GM21528 (cell line): ENCODE measurements around the gene PTPN22.

Experiments
- ATAC-seq: cut with Tn5 transposase; IDR thresholded peaks from one replicate; pipeline ENCODE4 v1.9.1; 2021; ENCODE audit warnings: mild to moderate bottlenecking, moderate library complexity; ENCODE audit not compliant: unreplicated experiment, low FRiP score

The PTPN22 gene

DNA sequence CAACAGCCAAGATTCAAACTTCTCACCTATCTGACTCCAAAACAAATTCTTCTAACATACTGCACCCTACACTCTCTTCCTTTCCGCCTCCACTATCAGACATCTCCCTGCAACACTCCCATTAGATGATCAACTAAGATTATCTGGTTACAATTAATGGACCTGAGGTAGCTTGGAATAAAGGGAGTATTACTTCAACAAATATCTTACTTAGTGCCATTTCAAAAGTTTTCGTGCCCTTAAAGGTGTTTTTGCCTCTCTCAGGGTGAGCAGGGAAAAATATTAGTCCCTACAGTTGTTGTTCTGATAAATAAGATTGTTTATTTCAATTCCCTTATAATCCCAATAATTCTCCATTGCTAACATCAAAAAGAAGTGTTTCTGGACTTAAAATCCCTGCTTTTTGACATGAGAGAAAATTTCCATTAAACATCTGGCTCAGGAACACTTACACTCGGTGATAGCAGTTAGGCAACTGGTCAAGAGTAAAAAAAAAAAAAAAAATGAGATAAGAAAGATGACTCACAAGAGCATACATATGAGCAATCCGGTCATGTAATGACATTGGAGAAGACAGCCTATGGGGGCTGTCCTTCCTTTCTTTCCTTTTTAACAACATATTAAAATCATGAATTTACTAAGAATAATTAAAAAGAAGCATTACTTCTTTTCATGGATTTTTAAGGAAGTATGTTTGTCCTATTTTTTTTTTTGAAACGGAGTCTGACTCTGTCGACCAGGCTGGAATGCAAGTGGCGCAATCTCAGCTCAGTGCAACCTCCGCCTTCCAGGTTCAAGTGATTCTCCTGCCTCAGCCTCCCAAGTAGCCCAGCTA is 66.9 kb downstream of the PTPN22 start:
- no peak for ATAC-seq

DNA sequence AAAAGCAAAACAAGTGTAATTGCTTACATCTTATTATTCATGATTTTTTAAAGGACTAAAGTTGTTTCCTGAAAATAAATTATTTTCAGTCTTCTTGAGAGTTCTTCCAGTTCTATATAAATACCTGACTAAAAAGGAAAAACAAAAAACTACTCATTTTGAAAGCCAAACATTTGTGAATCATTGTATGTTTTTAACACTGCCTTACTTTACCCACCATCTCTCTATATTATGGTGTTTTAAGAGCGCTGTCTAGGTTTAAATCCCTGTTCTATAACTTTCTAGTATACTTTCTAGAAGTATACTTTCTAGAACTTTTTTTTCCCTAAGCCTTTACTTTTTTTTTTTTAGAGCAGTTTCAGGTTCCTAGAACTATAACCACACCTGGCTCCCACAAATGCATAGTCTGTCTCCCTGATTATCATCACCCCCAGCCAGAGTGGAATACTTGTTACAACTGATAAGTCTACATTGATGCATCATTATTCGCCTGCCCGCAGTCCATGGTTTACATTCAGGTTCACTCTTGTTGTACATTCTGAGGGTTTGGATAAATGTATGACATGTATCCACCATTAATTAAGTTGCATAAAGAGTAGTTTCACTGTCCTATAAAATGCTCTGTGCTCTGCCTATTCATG is 69.0 kb downstream of the PTPN22 start:
- ATAC-seq: no peak

DNA sequence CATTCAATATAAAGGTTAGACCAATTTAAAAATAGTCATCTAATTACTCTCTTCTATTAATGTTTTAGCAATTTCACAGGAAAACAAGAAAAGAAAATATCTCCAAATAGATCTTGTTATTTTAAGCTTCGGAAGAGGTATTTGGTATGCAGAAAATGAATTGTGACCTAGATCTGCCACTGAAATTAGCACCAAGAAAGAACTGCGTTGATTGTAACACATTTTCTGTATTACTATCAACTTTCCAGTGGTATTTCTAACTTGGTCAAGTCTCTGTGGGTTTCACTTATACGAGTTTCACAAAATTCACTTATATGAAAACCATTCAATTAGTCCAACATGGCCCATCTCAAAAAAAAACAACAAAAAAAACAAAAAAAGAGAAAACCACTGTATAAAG is 71.0 kb downstream of the PTPN22 start:
- ATAC-seq: no peak

DNA sequence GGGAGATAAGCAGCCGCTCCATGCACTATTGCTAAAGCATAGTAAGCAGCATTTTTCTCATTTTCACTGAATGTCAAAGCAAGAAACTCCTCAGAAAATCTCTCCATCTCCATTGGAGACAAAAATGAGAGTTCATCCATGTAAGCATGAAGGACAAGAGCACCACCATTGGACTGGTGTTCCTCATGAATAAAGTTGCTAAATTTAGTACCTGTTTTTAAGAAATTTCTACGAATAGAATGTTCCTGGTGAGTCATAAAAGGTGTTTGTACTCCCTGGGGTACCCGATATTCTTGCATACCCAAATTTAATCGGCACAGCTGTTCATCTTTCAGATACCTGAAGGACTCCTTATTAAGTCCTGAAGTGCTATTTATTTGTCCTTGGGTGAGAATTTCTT is 74.0 kb downstream of the PTPN22 start:
- no peak for ATAC-seq

DNA sequence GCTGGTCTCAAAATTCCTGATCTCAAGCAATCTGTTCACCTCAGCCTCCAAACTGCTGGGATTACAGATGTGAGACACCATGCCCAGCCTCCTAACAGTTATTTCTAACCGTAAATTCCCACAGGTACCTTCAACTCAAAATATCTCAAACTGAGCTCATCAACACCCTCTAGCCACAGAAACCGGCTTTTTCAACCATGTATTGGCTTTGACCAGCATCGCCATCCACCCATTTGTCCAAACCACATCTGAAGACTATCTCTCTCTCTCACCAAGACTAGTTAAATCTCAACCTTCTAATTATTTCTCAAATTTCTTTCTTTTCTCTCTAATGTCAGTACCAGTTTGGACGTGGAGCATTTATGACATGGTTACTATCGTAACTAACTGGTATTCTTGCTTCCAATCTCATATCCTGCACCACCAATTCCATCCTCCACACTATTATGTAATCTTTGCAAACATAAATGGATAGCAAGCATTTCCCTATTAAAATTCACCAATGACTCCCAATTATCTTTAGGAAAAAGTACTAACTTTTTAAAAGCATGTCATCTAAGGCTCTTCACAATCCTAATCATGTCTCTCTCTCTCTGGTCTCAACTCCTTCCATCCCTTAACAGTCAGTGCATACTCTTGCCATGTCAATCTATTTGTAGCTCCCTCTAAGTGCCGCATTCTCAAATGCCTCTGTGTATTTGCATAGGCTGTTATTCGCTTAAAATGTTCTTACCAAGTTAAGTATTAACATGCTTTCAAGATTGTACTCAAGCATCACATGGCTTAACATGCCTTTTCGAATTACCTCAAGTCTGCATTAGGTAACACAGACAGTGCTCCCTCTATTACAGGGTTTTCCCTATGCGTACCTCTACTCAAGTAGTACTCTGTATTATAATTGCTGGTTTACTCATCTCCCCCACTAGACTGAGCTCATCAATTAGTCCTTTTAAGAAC is 77.4 kb downstream of the PTPN22 start:
- no peak for ATAC-seq

DNA sequence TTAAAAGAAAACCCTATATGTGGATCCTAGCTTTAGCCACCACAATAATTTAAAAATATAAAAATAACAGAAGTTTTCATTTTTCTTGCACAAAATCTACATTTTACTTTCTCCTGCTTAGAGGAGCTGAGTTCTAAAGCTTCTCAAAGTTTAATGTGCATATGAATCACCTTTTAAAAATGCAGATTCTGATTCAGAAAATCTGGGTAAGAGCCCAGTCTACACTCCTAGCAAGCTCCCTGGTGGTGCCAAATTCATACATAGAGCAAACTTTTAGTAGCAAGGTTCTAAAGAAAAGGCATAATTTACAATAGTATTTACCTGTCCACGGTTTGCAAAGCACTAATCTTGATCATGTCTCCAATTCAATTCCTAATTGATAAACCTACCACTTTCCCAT is 78.5 kb downstream of the PTPN22 start:
- ATAC-seq: no peak

DNA sequence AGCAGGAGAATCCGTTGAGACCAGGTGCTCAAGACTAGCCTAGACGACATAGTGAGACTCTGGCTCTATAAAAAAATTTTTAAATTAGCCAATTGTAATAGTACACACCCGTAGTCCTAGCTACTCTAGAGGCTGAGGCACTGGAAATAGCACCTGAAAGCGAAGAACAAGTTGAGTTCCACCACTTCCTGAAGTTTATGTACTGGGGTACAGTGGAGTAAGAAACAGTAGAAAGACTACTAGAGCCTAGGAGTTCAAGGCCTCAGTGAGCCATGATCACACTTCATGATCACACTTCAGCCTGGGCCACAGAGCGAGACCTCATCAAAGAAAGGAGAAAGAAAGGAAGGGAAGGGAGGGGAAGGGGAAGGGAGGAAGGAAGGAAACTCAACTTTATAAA is 79.0 kb downstream of the PTPN22 start:
- no peak for ATAC-seq

DNA sequence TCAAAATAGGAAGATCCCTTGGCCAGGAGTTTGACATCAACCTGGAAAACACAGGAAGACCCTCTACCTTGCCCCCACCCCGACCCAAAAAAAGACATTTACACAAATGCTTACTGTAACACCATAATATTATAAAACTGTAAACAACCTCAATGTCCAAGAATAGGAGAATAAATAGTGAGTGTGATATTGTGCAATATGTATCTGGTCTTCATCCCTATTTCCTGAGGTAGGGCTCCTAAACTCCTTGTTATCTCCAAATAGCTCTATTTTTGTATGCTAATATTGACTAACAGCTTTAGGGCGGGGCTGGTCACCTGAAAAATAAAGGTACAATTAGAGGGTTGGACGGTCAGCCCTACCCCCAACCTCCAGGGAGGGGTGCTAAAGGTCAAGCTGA is 82.7 kb downstream of the PTPN22 start:
- no peak for ATAC-seq

DNA sequence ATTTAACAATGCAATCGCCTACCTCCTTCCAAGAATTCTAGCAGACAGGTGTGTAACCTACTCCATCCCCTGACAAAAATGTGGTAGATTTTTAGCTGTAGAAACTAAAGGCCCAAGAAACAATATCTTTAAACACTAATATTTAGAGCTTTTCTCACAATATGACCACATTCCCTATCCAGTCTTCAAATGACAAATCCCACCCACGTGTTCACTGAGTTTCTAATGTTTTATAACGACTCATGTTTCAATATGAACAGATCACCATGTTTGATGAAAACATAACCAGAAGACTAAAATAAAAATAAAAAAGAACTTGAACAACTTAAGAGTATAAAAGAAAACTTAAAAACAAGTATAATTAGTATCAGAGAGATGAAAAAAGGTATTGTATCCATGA is 83.8 kb downstream of the PTPN22 start:
- ATAC-seq: no peak

DNA sequence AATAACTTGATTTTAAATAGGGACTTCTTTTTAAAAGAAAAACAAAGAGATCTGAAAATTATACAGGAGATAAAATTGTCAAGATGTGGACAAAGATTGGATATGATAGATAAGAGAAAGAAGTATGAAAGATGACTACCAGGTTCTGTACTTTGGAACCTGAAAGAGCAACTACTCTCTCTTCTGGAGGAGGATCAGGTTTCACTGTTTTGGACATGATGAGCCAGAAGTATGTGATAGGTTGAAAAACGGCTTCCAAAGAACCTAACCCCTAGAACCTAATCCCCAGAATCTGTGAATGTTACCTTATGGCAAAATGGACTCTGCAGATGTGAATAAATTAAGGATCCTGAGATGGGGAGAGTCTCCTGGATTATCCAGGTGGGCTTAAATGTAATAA is 85.4 kb downstream of the PTPN22 start:
- ATAC-seq: no peak

DNA sequence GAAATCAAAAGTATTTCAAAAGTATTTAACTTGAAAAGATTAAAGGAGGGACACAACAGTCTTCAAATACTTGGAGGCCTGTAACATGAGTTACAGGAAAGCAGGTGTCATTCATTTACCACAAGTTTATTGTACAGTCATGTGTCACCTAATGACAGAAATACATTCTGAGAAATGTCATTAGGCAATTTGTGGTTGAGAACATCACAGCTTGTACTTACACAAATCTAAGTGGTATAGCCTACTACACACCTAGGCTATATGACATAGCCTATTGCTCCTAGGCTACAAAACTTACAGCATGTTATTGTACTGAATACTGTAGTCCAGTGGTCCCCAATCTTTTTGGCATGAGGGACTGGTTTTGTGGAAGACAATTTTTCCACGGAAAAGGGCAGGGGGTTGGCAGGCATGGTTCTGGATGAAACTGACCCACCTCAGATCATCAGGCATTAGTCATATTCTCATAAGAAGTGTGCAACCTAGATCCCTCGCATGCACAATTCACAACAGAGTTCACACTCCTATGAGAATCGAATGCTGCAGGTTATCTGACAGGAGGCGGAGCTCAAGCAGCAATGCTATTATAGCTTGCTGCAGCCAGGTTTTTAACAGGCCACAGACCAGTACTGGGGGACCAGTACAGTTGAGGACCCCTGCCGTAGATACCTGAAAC is 87.3 kb downstream of the PTPN22 start:
- peak; percentile 59 for ATAC-seq

DNA sequence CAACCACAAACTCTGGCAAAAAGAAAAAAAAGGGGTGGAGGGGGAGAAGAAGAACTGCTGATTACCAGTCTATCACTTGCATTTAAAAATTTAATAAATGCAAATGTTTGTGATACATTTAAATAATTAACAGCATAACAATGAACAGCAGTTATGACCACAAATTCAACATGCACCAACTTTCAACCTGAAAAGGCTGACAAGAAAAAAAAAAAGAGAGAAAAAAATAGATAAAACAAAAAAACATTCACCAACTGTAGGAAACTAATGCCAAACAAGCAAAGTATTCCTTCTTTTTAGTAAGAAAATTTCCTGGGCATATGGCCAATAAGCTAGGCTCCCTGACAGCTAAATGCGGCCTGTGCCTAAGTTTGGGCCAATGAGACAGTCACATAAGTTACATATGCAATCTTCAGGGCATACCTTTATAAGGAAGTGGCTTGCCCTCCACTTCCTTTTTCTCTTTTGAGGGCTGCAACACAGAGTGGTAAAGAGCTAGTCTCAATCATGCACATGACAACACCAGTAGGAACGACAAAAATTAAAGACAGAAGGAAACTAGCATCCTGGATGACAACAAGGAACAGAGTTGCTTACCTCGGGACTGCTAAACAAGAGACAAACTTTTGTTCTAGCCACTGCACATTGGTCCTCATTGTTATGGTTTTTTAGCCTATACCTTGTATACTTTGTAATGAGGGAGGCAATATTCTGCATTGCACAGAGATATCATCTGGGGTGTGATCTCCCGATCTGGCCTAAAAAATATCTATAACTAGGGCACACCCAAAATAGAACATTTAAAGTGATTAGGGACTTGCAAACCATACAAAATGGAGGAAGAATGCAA is 88.0 kb downstream of the PTPN22 start:
- peak; percentile 81 for ATAC-seq

DNA sequence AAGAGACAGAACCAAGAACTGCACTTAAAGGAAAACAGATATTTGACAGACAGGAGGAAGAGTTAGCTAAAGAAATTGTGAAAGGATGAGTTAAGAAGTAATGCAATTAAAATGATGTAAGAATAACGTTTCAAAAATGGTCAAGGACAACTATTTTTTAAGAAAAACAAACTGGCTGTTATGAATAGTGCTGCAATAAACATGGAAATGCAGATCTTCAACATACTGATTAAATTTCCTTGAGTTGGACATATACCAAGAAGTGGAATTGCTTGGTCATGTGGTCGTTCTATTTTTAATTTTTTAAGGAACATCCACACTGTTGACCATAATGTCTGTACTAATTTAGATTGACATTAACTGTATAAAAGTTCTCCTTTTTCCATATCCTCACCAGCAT is 89.1 kb downstream of the PTPN22 start:
- no peak for ATAC-seq

DNA sequence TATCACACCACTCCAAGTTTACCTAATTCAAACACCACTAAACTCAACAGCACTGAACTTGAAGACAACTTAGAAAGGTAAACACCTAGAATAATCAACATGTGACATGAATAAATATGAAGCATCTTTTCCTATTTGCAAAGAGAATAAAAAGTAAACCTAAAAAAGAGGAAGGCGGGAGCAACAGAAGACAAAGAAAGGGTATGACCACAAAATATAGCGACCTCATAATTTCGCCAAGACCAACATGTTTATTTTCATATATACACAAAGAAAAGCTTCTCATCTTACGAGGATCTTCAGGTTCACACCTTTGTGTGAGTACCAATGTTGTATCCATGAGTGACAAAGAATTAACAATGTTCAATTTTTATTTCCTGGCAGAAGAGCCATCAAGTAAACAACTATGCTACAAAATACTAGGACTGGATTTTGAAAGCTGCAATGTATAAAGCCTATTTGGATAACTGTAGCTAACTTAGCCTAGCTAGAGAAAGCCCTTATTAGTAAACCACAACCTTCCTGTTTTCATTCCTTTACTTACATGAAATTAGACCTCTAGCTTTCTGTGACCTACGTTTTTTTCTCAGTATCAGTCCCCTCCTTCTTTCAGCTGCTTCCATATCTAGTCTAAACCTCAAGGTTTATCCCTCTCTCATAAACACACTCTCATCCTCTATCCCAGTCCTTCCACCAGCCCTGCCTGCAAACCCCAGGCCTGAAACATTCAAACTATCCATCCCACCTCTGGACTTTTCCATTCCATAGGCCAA is 91.0 kb downstream of the PTPN22 start:
- no peak for ATAC-seq

DNA sequence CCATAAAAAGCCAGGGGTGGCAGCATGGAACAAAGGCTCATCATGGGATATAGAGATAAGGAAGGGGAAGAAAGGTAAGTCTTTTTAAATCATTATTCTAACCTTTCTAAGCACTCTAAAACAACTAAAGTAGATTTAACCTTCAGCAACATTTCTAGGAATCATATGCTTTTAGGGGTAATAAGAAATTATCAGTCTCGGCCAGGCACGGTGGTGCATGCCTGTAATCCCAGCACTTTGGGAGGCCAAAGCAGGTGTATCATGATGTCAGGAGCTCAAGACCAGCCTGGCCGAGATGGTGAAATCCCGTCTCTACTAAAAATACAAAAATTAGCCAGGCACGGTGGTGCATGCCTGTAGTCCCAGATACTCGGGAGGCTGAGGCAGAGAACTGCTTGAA is 92.0 kb downstream of the PTPN22 start:
- ATAC-seq: no peak

DNA sequence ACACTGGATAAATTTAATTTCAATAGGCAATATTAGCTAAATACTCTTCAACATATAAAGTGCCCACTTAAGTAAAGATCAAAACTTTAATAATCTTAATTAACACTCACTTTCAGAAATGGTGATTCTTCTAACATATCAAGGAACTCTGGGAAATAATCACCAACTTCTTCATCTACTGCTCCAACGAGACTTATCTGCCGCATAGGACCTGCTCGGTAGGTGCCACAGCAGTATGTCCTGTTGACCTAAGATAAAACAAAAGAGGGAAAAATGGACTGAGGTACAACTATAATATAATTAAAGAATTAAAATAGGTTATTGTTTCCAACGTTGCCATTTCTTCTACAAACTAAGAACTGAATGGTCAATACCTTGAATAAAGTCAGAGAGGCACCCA is 94.0 kb downstream of the PTPN22 start:
- ATAC-seq: no peak

DNA sequence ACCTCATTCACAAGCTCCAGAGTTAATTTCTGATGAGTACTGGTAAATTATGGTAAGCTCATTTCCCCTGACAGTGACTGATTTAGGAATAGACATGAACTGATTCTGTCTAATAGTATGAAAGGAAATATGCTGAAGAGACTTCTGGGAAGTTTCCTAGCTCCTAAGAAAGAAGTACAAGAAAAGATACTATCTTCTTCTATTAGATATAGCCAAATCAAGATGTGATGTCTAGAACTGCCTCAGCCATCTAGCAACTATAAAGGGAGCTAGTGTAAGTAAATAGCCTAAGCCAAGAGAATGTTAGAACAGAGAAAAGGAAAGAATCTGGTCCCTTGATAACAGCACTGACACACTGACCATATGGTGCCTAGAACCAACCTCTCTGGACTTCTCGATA is 101.5 kb downstream of the PTPN22 start:
- ATAC-seq: no peak

DNA sequence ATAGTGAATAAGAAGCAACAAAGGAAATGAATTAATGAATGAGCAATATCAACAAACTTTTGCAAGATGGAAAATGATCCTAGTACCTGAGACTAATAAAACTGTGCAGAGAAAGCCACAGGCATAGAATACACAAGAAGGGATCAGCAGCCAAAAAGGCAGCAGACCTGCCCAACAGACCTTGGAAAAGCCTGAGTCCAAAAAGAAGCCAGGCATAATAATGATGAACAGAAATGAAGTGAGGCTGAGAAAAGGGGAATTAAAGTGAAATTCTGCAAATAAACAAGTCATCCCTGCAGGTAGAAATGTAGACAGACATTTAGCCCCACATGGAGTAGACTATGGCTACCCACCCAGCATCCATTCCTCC is 101.9 kb downstream of the PTPN22 start:
- no peak for ATAC-seq
